ENCODE data around the gene FAM43A.
A peak's percentile ranks its signal among the peaks of the same experiment; 100 is the strongest.

Gene FAM43A, protein sequence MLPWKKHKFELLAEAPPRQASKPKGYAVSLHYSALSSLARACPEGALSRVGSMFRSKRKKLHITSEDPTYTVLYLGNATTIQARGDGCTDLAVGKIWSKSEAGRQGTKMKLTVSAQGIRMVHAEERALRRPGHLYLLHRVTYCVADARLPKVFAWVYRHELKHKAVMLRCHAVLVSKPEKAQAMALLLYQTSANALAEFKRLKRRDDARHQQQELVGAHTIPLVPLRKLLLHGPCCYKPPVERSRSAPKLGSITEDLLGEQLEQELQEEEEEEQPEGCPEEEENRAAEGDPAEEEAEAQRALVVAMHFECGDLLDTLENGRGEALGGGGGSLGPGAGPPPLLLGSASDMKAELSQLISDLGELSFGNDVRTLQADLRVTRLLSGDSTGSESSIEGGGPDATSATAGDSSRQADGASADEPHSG

DNA sequence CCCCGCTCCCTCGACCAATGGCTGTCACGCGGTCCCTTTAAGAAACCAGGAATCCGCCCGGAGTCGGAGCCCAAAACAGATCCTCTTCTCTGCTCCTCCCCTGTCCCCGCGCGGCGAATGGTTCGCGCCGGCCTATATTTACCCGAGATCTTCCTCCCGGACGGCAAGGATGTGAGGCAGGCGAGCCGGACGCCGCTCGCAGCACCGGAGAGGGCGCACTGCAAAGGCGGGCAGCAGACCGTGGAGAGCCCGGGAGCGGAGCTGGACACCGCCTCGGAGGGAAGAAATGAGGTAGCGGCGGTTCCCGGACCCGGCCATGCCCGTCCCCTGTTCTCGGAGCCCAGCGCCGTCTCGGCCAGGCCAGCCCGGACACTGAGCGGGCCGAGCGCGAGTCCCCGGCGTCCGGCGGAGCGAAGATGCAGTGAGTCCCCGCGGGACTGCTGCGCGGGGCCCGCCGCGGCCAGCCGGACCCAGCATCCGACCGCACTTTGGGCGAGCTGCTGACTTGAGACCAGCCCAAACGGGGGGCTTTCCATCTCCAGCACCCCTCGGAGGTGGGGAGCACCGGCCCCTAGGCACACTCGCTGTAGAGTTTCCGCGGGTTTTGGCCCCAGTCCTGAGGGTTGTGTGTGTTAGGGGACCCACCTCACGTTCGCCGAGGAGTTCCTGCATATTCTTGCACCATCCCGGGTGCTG lies at the start of gene FAM43A:
Gene FAM43A (plus strand): TSS at position 166 of the 696 bp plus-strand sequence. CDS start 944 bp downstream, outside the sequence.
- Histone ChIP-seq H3K27ac (ENCODE audit: low read depth in 2 of 2, low read length in 2 of 2) (peak within 1 kb of the TSS; percentile 74 to 77), H3K36me3 (ENCODE audit: control insufficient read depth in 2 of 2, insufficient read depth in 2 of 2, low read length in 2 of 2) (no peaks in the 10 kb centered on the region), H3K9ac (ENCODE audit: low read depth in 1 of 2, low read length in 2 of 2) (peak within 1 kb of the TSS; percentile 52 to 77), H3K27me3 (ENCODE audit: control insufficient read depth in 2 of 2, insufficient read depth in 2 of 2, low read length in 2 of 2) (no peaks in the 10 kb centered on the region), H3K9me3 (ENCODE audit: control insufficient read depth in 2 of 2, low read length in 2 of 2) (no peaks in the 10 kb centered on the region), H3K4me1 (ENCODE audit: control insufficient read depth in 2 of 2, insufficient read depth in 2 of 2, low read length in 2 of 2) (peaks cover 35 to 38% of the 10 kb centered on the region in 2 donors), H3K4me3 (ENCODE audit: low read length in 2 of 2) (peak within 1 kb of the TSS; percentile 79 to 85)

DNA sequence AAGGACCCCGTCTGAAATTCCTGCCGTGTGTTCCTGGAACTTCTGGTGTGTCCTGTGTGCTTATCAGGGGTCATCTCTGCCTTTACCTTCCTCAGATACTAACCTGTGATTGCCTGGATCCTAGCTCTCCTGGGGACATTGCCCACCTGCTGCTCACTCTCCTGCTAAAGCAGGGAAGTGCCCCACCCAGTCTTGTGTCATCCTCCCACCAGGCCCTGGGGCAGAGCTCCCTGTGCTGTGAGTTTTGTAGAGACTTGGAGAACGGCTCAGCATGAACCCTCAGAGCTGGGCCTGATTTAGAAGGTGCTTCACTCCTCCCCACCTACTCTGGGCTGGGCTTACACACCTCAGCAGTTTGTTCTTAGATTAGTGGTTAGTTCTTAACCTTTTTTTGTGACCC lies 48.6 kb upstream of the FAM43A start:
- Histone ChIP-seq H3K27ac (ENCODE audit: low read depth in 2 of 2, low read length in 2 of 2) (no peak overlapping the region), H3K9me3 (ENCODE audit: control insufficient read depth in 2 of 2, low read length in 2 of 2) (no peaks in the 10 kb centered on the region), H3K36me3 (ENCODE audit: control insufficient read depth in 2 of 2, insufficient read depth in 2 of 2, low read length in 2 of 2) (peaks cover 14 to 18% of the 10 kb centered on the region in 2 donors), H3K4me1 (ENCODE audit: control insufficient read depth in 2 of 2, insufficient read depth in 2 of 2, low read length in 2 of 2) (peaks cover 7 to 10% of the 10 kb centered on the region in 2 donors), H3K9ac (ENCODE audit: low read depth in 1 of 2, low read length in 2 of 2) (no peak overlapping the region), H3K27me3 (ENCODE audit: control insufficient read depth in 2 of 2, insufficient read depth in 2 of 2, low read length in 2 of 2) (no peaks in the 10 kb centered on the region), H3K4me3 (ENCODE audit: low read length in 2 of 2) (no peak overlapping the region)

DNA sequence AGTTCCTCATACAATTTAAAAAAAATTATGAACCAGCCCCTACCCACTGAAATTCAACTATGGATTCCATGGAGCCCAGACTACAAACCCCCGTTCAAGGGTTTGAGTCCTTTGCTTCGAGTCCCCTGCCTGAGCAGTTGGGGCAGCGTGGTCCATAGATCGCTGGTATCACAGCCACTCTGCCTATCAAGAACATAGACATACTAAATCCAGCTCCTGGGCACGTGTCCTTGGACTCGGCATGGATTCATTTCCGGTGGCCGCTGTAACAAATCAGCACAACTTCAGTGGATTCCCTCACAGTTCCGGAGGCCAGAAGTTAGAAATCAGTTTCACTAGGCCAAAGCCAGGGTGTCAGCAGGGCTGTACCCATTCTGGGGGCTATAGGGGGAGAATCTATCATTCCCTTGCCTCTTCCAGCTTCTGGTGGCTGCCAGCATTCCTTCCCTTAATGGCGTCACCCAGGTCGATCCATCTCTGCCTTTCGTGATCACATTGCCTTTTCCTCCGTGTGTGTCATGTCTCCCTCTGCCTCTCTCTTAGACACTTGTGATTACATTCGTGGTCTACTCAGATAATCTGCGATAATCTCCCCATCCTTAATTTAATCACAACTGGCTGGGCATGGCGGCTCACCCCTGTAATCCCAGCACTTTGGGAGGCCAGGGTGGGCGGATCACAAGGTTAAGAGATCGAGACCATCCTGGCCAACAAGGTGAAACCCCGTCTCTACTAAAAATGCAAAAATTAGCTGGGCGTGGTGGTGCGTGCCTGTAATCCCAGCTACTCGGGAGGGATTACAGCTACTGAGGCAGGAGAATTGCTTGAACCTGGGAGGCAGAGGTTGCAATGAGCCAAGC lies 47.9 kb upstream of the FAM43A start:
- Histone ChIP-seq H3K9me3 (ENCODE audit: control insufficient read depth in 2 of 2, low read length in 2 of 2) (no peaks in the 10 kb centered on the region), H3K36me3 (ENCODE audit: control insufficient read depth in 2 of 2, insufficient read depth in 2 of 2, low read length in 2 of 2) (peaks cover 17 to 23% of the 10 kb centered on the region in 2 donors), H3K27ac (ENCODE audit: low read depth in 2 of 2, low read length in 2 of 2) (no peak overlapping the region), H3K4me1 (ENCODE audit: control insufficient read depth in 2 of 2, insufficient read depth in 2 of 2, low read length in 2 of 2) (peaks cover 3 to 4% of the 10 kb centered on the region in 2 donors), H3K4me3 (ENCODE audit: low read length in 2 of 2) (no peak overlapping the region), H3K9ac (ENCODE audit: low read depth in 1 of 2, low read length in 2 of 2) (no peak overlapping the region), H3K27me3 (ENCODE audit: control insufficient read depth in 2 of 2, insufficient read depth in 2 of 2, low read length in 2 of 2) (no peaks in the 10 kb centered on the region)

DNA sequence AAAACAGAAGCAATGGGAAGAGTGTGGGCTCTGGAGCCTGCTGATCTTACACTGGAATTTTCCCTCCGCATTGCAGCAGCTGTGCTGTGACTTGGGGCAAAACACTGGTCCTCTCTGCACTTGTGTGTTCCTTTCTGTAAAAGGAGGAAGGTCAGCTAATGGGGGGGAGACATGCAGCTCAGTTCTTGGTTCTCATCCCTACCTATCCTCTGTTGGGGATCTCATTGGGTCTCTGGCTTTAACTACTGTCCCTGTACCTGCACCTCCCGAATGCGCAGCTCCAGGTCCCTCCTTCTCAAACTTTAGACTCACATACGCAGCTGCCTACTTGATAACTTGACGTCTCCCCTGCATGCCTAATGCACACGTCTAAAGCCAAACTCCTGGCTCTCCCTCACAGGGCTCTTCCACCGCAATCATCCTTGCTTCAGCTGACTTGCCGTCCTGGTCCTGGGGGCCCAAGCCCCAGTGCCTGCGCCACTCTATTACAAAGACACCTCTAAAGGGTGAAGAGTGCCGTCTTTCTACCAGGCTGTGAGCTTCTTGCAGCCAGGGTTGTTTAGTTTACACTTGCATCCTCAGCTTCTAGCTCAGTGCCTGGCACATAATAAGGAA lies 46.6 kb upstream of the FAM43A start:
- H3K27me3 ChIP-seq (ENCODE audit: control insufficient read depth in 2 of 2, insufficient read depth in 2 of 2, low read length in 2 of 2), result no peaks in the 10 kb centered on the region
- no peak overlapping the region for H3K9ac ChIP-seq (ENCODE audit: low read depth in 1 of 2, low read length in 2 of 2)
- H3K36me3 ChIP-seq (ENCODE audit: control insufficient read depth in 2 of 2, insufficient read depth in 2 of 2, low read length in 2 of 2), result peaks cover 29 to 34% of the 10 kb centered on the region in 2 donors
- no peak overlapping the region for H3K4me3 ChIP-seq (ENCODE audit: low read length in 2 of 2)
- H3K4me1 ChIP-seq (ENCODE audit: control insufficient read depth in 2 of 2, insufficient read depth in 2 of 2, low read length in 2 of 2), result no peaks in the 10 kb centered on the region
- H3K27ac ChIP-seq (ENCODE audit: low read depth in 2 of 2, low read length in 2 of 2), result no peak overlapping the region
- H3K9me3 ChIP-seq (ENCODE audit: control insufficient read depth in 2 of 2, low read length in 2 of 2), result no peaks in the 10 kb centered on the region

DNA sequence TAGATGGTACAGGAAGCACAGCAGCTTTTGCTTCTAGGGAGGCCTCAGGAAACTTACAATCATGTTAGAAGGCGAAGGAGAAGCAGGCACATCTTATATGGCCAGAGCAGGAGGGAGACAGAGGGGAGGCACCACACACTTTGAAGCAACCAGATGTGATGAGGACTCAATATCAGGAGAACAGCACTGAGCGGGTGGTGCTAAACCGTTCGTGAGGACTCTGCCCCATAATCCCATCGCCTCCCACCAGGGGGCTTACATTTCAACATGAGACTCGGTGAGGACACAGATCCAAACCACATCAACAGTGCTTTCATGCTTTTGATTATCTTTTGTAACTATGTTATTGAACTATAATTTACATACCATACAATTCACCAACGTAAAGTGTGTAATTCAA lies 44.9 kb upstream of the FAM43A start:
- Histone ChIP-seq H3K27me3 (ENCODE audit: control insufficient read depth in 2 of 2, insufficient read depth in 2 of 2, low read length in 2 of 2) (no peaks in the 10 kb centered on the region), H3K4me1 (ENCODE audit: control insufficient read depth in 2 of 2, insufficient read depth in 2 of 2, low read length in 2 of 2) (no peaks in the 10 kb centered on the region), H3K9me3 (ENCODE audit: control insufficient read depth in 2 of 2, low read length in 2 of 2) (no peaks in the 10 kb centered on the region), H3K36me3 (ENCODE audit: control insufficient read depth in 2 of 2, insufficient read depth in 2 of 2, low read length in 2 of 2) (peaks cover 42 to 45% of the 10 kb centered on the region in 2 donors), H3K9ac (ENCODE audit: low read depth in 1 of 2, low read length in 2 of 2) (no peak overlapping the region), H3K27ac (ENCODE audit: low read depth in 2 of 2, low read length in 2 of 2) (no peak overlapping the region), H3K4me3 (ENCODE audit: low read length in 2 of 2) (no peak overlapping the region)

DNA sequence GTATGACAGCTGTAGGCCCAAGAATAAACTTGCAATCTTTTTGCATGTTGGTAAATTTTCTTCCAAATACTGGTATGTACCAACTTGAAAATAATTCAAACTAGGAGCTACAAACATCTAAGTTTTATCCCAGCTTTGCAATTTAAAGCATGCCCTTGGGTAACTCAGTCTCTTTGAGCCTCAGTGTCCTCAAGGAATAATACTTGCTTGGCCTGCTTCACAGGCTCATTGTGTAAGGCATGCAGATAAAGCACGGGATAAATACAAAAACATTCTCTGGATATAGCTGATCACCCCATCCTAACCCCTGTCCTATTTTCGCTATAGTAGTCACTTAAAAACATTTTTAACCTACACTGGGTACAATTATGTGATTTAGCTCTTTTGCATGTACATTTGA lies 42.9 kb upstream of the FAM43A start:
- H3K4me3 ChIP-seq (ENCODE audit: low read length in 2 of 2), result no peak overlapping the region
- H3K36me3 ChIP-seq (ENCODE audit: control insufficient read depth in 2 of 2, insufficient read depth in 2 of 2, low read length in 2 of 2), result peaks cover 46 to 56% of the 10 kb centered on the region in 2 donors
- no peak overlapping the region for H3K27ac ChIP-seq (ENCODE audit: low read depth in 2 of 2, low read length in 2 of 2)
- no peak overlapping the region for H3K9ac ChIP-seq (ENCODE audit: low read depth in 1 of 2, low read length in 2 of 2)
- H3K4me1 ChIP-seq (ENCODE audit: control insufficient read depth in 2 of 2, insufficient read depth in 2 of 2, low read length in 2 of 2), result no peaks in the 10 kb centered on the region
- H3K27me3 ChIP-seq (ENCODE audit: control insufficient read depth in 2 of 2, insufficient read depth in 2 of 2, low read length in 2 of 2), result no peaks in the 10 kb centered on the region
- H3K9me3 ChIP-seq (ENCODE audit: control insufficient read depth in 2 of 2, low read length in 2 of 2), result no peaks in the 10 kb centered on the region

DNA sequence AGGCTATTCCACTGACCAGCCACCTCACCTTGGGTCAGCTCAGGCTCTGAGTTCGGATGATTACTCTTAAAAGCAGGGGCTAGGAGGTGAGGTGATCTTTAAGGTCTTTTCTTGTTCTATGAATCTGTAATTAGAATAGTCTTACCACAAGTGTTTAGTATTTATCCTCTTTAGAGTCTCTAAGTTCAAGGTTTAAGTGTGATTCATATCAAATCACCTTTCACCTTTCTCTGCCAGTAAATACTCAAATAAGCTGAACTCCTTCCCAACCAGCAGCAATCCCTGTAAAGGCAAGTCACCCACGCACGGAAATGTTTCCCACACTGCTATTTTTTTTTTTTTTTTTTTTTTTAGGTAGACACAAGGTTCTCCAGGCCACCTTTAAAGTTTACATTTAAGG lies 37.9 kb upstream of the FAM43A start:
- Histone ChIP-seq H3K36me3 (ENCODE audit: control insufficient read depth in 2 of 2, insufficient read depth in 2 of 2, low read length in 2 of 2) (peaks cover 70 to 71% of the 10 kb centered on the region in 2 donors), H3K4me1 (ENCODE audit: control insufficient read depth in 2 of 2, insufficient read depth in 2 of 2, low read length in 2 of 2) (no peaks in the 10 kb centered on the region)

DNA sequence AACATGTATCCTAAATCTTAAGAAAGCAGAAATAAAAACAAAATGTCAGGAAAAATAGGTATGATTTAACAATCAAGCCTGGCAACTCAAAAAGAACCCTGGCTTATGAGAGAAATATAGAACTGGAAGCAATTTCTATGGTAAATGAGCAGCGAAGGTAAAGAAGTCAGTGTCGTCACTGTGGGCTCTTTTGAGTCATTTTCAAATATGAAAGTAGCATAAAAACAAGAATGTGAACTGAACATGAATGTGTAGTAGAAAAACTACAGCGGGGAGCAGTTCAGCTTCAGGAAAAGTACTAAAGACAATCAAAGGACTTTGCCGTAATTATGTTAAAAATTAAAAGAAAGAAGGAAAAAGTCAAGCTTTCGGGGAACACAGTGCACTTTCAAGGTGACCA lies 31.2 kb upstream of the FAM43A start:
- H3K36me3 ChIP-seq (ENCODE audit: control insufficient read depth in 2 of 2, insufficient read depth in 2 of 2, low read length in 2 of 2), result peaks cover 51 to 58% of the 10 kb centered on the region in 2 donors
- H3K27me3 ChIP-seq (ENCODE audit: control insufficient read depth in 2 of 2, insufficient read depth in 2 of 2, low read length in 2 of 2), result no peaks in the 10 kb centered on the region

More for the DNA sequence above, 37.9 kb upstream of the FAM43A start:
- Histone ChIP-seq H3K4me3 (ENCODE audit: low read length in 2 of 2) (no peak overlapping the region), H3K27me3 (ENCODE audit: control insufficient read depth in 2 of 2, insufficient read depth in 2 of 2, low read length in 2 of 2) (no peaks in the 10 kb centered on the region), H3K27ac (ENCODE audit: low read depth in 2 of 2, low read length in 2 of 2) (no peak overlapping the region), H3K9ac (ENCODE audit: low read depth in 1 of 2, low read length in 2 of 2) (no peak overlapping the region), H3K9me3 (ENCODE audit: control insufficient read depth in 2 of 2, low read length in 2 of 2) (no peaks in the 10 kb centered on the region)

DNA sequence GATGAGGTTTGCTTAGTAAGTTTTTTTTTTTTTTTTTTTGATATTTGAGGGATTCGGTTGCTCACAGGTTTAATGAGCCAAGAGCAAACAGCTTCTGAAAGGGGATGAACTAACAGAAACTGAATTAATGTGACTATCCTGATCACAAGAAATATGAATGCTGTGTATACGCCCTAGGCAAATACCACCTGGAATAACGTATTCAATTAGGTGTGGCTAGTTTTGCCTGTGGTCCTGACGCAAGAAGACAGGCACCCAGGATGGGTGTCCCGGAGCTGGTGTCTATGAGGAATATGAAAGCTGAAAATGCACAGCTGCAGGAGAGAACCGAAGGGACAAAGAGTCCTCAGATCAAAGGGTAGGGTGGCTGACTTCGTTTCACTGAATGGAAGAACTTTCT lies 28.2 kb upstream of the FAM43A start:
- Histone ChIP-seq H3K9me3 (ENCODE audit: control insufficient read depth in 2 of 2, low read length in 2 of 2) (no peaks in the 10 kb centered on the region), H3K27me3 (ENCODE audit: control insufficient read depth in 2 of 2, insufficient read depth in 2 of 2, low read length in 2 of 2) (no peaks in the 10 kb centered on the region), H3K9ac (ENCODE audit: low read depth in 1 of 2, low read length in 2 of 2) (no peak overlapping the region), H3K27ac (ENCODE audit: low read depth in 2 of 2, low read length in 2 of 2) (peak overlapping the region; percentile 49 to 64), H3K4me1 (ENCODE audit: control insufficient read depth in 2 of 2, insufficient read depth in 2 of 2, low read length in 2 of 2) (no peaks in the 10 kb centered on the region), H3K4me3 (ENCODE audit: low read length in 2 of 2) (no peak overlapping the region), H3K36me3 (ENCODE audit: control insufficient read depth in 2 of 2, insufficient read depth in 2 of 2, low read length in 2 of 2) (peaks cover 42 to 50% of the 10 kb centered on the region in 2 donors)

More for the DNA sequence above, 31.2 kb upstream of the FAM43A start:
- Histone ChIP-seq H3K9ac (ENCODE audit: low read depth in 1 of 2, low read length in 2 of 2) (no peak overlapping the region), H3K27ac (ENCODE audit: low read depth in 2 of 2, low read length in 2 of 2) (no peak overlapping the region), H3K9me3 (ENCODE audit: control insufficient read depth in 2 of 2, low read length in 2 of 2) (no peaks in the 10 kb centered on the region), H3K4me1 (ENCODE audit: control insufficient read depth in 2 of 2, insufficient read depth in 2 of 2, low read length in 2 of 2) (no peaks in the 10 kb centered on the region), H3K4me3 (ENCODE audit: low read length in 2 of 2) (no peak overlapping the region)
